Neural progenitor cell (in vitro differentiated cells): ENCODE data around the gene ZNF469. TPM values are rescaled to one million over a fixed set of nuclear protein-coding genes. Genes with fewer than 3 reads are reported as not detected.

Experiments
- DNase-seq: peaks from one replicate; pipeline ENCODE4 v3.0.0-alpha.2; 2016; ENCODE audit warnings: low spot score
- H2AFZ ChIP-seq: fragments of 200-600 bp; sonication (generic); replicated peaks from 2 replicates; pipeline ENCODE4 v1.6.1; 2016; ENCODE audit warnings: antibody characterized with exemption
- H3F3A ChIP-seq: fragments of 200-600 bp; sonication (generic); 2 replicates; pipeline ENCODE4 v1.6.1; 2016; ENCODE audit warnings: antibody characterized with exemption, low read depth
- H3K27ac ChIP-seq: fragments of 200-600 bp; sonication (generic); 2 replicates; pipeline ENCODE4 v1.5.1; 2016; ENCODE audit warnings: mild to moderate bottlenecking
- H3K27me3 ChIP-seq: fragments of 200-600 bp; sonication (generic); 2 replicates; pipeline ENCODE4 v1.6.1; 2016; ENCODE audit warnings: mild to moderate bottlenecking, moderate library complexity
- H3K36me3 ChIP-seq: fragments of 200-600 bp; sonication (generic); 2 replicates; pipeline ENCODE4 v1.5.1; 2016
- H3K4me1 ChIP-seq: fragments of 200-600 bp; sonication (generic); 2 replicates; pipeline ENCODE4 v1.6.1; 2016; ENCODE audit warnings: mixed run types
- H3K4me2 ChIP-seq: fragments of 200-600 bp; sonication (generic); 2 replicates; pipeline ENCODE4 v1.6.1; 2016
- H3K4me3 ChIP-seq: fragments of 200-600 bp; sonication (generic); 2 replicates; pipeline ENCODE4 v1.5.1; 2016
- H3K79me2 ChIP-seq: fragments of 200-600 bp; sonication (generic); 2 replicates; pipeline ENCODE4 v1.6.1; 2016; ENCODE audit warnings: low read depth
- H3K9ac ChIP-seq: fragments of 200-600 bp; sonication (generic); 2 replicates; pipeline ENCODE4 v1.6.1; 2016
- H3K9me3 ChIP-seq: fragments of 200-600 bp; sonication (generic); 2 replicates; pipeline ENCODE4 v1.5.1; 2016; ENCODE audit warnings: low read depth
- H4K20me1 ChIP-seq: fragments of 200-600 bp; sonication (generic); 2 replicates; pipeline ENCODE4 v1.6.1; 2016; ENCODE audit warnings: low read depth
- H3K27ac Mint-ChIP-seq: 3 replicates; pipeline ENCODE4 v1.8.0; 2021; ENCODE audit warnings: mixed read lengths
- H3K27me3 Mint-ChIP-seq: 2 replicates; pipeline ENCODE4 v1.8.0; 2022; ENCODE audit warnings: low read depth, mild to moderate bottlenecking, inconsistent platforms, moderate library complexity, mixed read lengths; ENCODE audit not compliant: insufficient read depth
- H3K36me3 Mint-ChIP-seq: 3 replicates; pipeline ENCODE4 v1.8.0; 2021; ENCODE audit warnings: mixed read lengths
- H3K4me1 Mint-ChIP-seq: 3 replicates; pipeline ENCODE4 v1.8.0; 2021; ENCODE audit warnings: mixed read lengths
- H3K4me3 Mint-ChIP-seq: 3 replicates; pipeline ENCODE4 v1.8.0; 2021; ENCODE audit warnings: mild to moderate bottlenecking, moderate library complexity, mixed read lengths
- H3K9me3 Mint-ChIP-seq: 3 replicates; pipeline ENCODE4 v1.8.0; 2020; ENCODE audit warnings: mixed read lengths
- CTCF ChIP-seq: fragments of 200-600 bp; sonication (generic); IDR thresholded peaks from 2 replicates; pipeline ENCODE4 v1.5.1; 2017; ENCODE audit warnings: antibody characterized with exemption, mild to moderate bottlenecking
- EZH2 ChIP-seq: fragments of 200-600 bp; sonication (generic); IDR thresholded peaks from 2 replicates; pipeline ENCODE4 v1.6.1; 2017; ENCODE audit warnings: antibody characterized with exemption, mild to moderate bottlenecking, moderate library complexity
- EZH2phosphoT487 ChIP-seq: fragments of 200-600 bp; sonication (generic); IDR thresholded peaks from 2 replicates; pipeline ENCODE4 v1.6.1; 2017; ENCODE audit warnings: antibody characterized with exemption
- total RNA-seq: library from RNA; depleted of rRNA; stranded (reverse); fragments of >200 nt; gene quantifications from 2 replicates; pipeline ENCODE4 v1.2.3, GENCODE V29; 2015; ENCODE audit warnings: low replicate concordance

ZNF469 gene
- total RNA-seq, 1 donor from 2014 or later, result 0.02 TPM

GRCh38 chr16:88347656-88348376 is 34.9 kb upstream of the ZNF469 start:
- H2AFZ ChIP-seq, result no peak overlapping the region

GRCh38 chr16:88348377-88349152 is 34.2 kb upstream of the ZNF469 start:
- Histone ChIP-seq H3F3A (no peaks in the 10 kb centered on the region), H3K4me3 (no peak overlapping the region), H3K27me3 (no peaks in the 10 kb centered on the region), H4K20me1 (no peaks in the 10 kb centered on the region), H3K9me3 (no peaks in the 10 kb centered on the region), H3K4me2 (no peak overlapping the region), H3K27ac (no peak overlapping the region), H3K4me1 (no peaks in the 10 kb centered on the region), H3K9ac (no peak overlapping the region), H3K36me3 (no peaks in the 10 kb centered on the region), H2AFZ (no peak overlapping the region), H3K79me2 (no peaks in the 10 kb centered on the region)
- peaks cover 12% of the 10 kb centered on the region for H3K27me3 Mint-ChIP-seq
- no peak for DNase-seq
- peaks cover 2% of the 10 kb centered on the region for H3K36me3 Mint-ChIP-seq
- H3K9me3 Mint-ChIP-seq, result peaks cover 8% of the 10 kb centered on the region
- H3K27ac Mint-ChIP-seq, result no peak overlapping the region
- peaks cover 17% of the 10 kb centered on the region for H3K4me1 Mint-ChIP-seq
- peak; percentile 5 for TF ChIP-seq CTCF
- no peak for TF ChIP-seq EZH2phosphoT487
- TF ChIP-seq EZH2, result no peak
- H3K4me3 Mint-ChIP-seq, result no peak overlapping the region

More at GRCh38 chr16:88347656-88348376, 34.9 kb upstream of the ZNF469 start:
- Mint-ChIP-seq H3K4me1 (peaks cover 17% of the 10 kb centered on the region), H3K4me3 (no peak overlapping the region), H3K9me3 (peaks cover 13% of the 10 kb centered on the region), H3K36me3 (peaks cover 2% of the 10 kb centered on the region), H3K27ac (no peak overlapping the region), H3K27me3 (peaks cover 10% of the 10 kb centered on the region)
- no peak for DNase-seq
- H3F3A ChIP-seq, result no peaks in the 10 kb centered on the region
- no peak overlapping the region for H3K4me3 ChIP-seq
- no peak overlapping the region for H3K9ac ChIP-seq
- H3K27ac ChIP-seq, result no peak overlapping the region
- H4K20me1 ChIP-seq, result no peaks in the 10 kb centered on the region
- no peaks in the 10 kb centered on the region for H3K36me3 ChIP-seq
- TF ChIP-seq CTCF (no peak), EZH2phosphoT487 (no peak)
- H3K79me2 ChIP-seq, result no peaks in the 10 kb centered on the region
- H3K4me2 ChIP-seq, result no peak overlapping the region
- H3K4me1 ChIP-seq, result no peaks in the 10 kb centered on the region
- no peaks in the 10 kb centered on the region for H3K9me3 ChIP-seq
- no peaks in the 10 kb centered on the region for H3K27me3 ChIP-seq

- Mint-ChIP-seq H3K27ac (peak overlapping the region; percentile 7), H3K27me3 (peaks cover 12% of the 10 kb centered on the region), H3K4me1 (peaks cover 17% of the 10 kb centered on the region), H3K36me3 (peaks cover 2% of the 10 kb centered on the region), H3K9me3 (peaks cover 7% of the 10 kb centered on the region), H3K4me3 (peak overlapping the region; percentile 66)
- no peak for DNase-seq
- H3K4me2 ChIP-seq, result no peak overlapping the region
- no peaks in the 10 kb centered on the region for H3F3A ChIP-seq
- H3K4me3 ChIP-seq, result no peak overlapping the region
- no peaks in the 10 kb centered on the region for H4K20me1 ChIP-seq
- no peaks in the 10 kb centered on the region for H3K9me3 ChIP-seq
- no peak overlapping the region for H3K9ac ChIP-seq
- no peaks in the 10 kb centered on the region for H3K4me1 ChIP-seq
- no peaks in the 10 kb centered on the region for H3K27me3 ChIP-seq
- no peaks in the 10 kb centered on the region for H3K36me3 ChIP-seq
- TF ChIP-seq EZH2phosphoT487 (no peak), EZH2 (no peak), CTCF (no peak)
- no peaks in the 10 kb centered on the region for H3K79me2 ChIP-seq
- no peak overlapping the region for H3K27ac ChIP-seq
- no peak overlapping the region for H2AFZ ChIP-seq
Measured at GRCh38 chr16:88349153-88349902, 33.4 kb upstream of the ZNF469 start.
